OCI-M2 (cell line): Measurements from ENCODE around the gene WHAMM.

Experiments used
- DNase-seq: peaks from one replicate; lab custom pipeline; 2025; ENCODE audit not compliant: unreplicated experiment; lab: John Stamatoyannopoulos, UW

Gene WHAMM

GRCh38 chr15:82833362-82833682, 23.9 kb downstream of the WHAMM start:
- DNase-seq = no peak

GRCh38 chr15:82835391-82835917, 26.0 kb downstream of the WHAMM start:
- DNase-seq = no peak

- DNase-seq = no peak
Measured at GRCh38 chr15:82838096-82838735, 28.8 kb downstream of the WHAMM start.

- DNase-seq = no peak
Measured at GRCh38 chr15:82839136-82839535, 29.7 kb downstream of the WHAMM start.

- DNase-seq = no peak
Measured at GRCh38 chr15:82840166-82840565, 30.7 kb downstream of the WHAMM start.

DNA sequence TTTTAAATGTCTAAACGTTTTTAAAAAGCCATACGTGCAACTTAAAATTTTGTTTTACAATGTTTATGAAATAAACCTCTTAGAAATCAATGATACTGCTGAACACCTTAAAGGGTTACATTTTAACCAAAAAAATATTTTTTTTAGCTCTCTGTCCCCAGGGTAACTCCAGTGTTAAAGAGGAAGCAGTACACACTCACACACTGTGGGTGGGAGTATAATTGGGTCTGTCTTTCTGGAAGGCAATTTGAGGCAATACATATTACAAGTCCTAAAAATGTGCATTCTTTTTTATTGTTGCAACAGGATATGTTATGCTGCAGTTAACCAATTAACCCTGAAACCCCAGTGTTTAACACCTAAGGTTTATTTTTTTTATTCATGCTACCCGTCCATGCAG, 34.1 kb downstream of the WHAMM start:
- DNase-seq = no peak

- DNase-seq = no peak
Measured at GRCh38 chr15:82845686-82846085, 36.3 kb downstream of the WHAMM start.

DNA sequence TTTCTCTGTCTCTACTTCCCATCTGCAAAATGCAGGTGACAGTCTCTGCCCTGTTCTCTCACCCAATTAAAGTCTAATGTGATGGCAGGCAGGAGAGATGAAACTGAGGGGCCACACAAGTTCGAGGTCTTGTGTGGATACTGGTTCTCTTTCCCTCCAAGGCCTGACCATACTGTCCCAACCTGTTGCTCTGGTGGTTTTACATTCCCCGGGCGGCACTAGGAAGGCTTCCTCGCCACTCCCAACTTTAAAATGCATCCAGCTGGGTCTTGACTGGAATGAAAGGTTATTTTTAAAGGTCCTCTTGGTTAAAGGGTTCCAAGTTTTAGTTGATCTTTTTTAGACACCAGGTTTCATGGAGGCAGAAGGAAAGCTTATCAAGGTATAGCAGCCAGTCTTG, 37.2 kb downstream of the WHAMM start:
- DNase-seq = no peak

- DNase-seq = no peak
Measured at GRCh38 chr15:82847703-82848102, 38.3 kb downstream of the WHAMM start.

DNA sequence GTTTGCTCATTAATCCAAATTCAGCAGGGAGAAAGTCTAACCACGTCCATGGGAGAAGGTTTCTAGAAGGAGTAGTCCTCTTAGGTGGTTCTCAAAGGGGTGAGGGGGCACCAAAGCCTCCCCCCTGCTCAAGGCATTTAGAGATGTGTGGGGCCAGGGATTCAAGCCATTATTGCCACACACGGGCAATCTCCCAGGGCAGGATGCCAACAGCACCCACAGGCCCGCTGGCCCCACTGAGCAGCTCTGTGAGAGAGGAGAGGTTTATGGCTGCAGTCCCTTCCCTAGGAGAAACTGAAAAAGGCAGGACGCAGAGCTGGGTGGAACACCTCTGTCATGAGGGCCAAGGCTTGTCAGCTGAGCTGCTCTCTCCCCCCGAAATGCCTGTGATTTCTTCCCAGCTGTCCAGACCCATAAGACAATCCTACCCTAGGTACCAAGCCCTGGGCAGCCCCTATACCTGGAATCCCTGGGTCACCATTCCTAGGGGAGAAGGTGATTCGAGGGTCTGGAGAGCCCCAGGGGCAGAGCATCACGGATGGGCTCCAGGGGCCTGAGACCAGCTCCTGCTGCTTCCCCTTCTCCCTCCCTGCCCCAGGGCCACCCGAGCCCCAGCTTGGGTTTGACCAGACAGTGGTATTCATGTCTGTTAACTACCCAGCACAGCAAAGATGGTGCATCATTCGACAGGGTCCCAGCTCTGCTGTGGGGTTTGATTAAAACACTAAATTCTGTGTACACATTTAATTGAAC, 39.0 kb downstream of the WHAMM start:
- DNase-seq = no peak

GRCh38 chr15:82849556-82850512, 40.4 kb downstream of the WHAMM start:
- DNase-seq = peak; percentile 74

DNA sequence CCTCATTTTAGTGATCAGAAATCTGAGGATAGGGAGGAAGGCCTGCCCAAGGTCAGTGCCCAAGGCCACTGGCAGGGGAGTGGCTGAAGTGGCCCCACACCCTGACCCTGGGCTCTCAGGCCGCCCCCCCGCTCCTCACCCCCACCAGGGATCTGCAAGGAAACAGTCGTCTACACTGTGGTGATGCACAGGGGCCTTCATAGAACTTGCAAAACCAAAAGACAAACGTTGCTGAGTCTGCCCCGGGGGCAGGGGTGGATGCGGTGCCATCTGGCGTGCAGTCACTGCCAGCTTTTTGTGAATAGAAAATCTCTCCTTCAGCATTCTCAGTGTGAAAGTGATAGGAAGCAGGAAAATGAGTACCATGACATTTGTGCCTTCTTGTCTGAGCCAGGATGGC, 41.3 kb downstream of the WHAMM start:
- no peak for DNase-seq

DNA sequence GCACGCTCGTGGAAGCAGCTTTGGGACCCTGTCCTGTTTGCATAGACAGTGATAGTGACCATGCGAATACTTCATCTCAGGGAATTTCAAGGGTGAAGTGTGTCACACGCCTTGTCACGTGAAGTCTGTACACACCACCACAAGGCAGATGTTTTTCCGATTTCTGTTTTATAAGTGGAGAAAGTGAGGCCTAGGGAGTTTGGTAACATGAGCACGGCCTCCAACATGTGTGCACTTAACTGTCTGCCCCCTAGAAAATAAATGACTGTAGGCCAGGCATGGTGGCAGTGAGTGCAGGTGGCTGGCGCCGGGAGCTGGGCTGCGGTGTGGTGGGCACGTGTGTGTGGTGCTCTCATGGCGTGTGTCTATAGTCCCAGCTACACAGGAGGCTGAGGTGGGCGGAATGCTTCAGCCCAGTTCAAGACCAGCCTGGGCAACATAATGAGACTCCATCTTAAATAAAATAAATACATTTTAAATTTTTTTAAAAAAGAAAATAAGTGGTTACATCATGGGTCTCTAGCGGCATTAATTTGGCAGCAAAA, 42.0 kb downstream of the WHAMM start:
- no peak for DNase-seq

GRCh38 chr15:82851981-82852511, 42.6 kb downstream of the WHAMM start:
- no peak for DNase-seq

DNA sequence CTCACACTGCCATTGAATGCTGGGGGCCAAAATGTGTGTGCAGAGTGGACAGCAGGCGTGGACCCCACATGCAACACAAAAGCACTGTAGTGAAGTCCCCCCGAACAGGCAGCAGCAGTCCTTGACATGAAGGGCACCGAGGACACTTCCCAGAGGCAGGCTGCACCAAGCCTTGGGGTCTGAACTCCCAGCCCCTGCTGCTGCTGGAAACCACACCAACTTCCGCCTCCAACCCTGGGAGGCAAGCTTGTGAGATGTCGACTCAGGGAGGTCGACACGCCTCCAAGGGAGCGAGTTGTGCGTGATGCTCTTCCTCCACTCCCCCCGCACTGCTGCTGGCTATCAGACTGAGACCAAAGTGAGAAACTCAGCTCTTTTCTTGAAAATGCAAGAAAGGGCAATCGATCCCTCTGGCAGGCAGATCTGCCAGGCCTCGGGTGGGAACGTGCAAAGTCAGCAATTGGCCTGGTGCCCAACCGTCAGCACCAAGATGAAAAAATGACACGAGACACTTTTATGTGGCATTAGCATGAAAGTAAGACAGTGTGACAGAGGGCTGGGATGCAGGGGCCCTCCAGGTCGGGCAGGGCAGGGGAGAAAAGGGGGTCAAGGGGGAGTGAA, 43.6 kb downstream of the WHAMM start:
- no peak for DNase-seq

DNA sequence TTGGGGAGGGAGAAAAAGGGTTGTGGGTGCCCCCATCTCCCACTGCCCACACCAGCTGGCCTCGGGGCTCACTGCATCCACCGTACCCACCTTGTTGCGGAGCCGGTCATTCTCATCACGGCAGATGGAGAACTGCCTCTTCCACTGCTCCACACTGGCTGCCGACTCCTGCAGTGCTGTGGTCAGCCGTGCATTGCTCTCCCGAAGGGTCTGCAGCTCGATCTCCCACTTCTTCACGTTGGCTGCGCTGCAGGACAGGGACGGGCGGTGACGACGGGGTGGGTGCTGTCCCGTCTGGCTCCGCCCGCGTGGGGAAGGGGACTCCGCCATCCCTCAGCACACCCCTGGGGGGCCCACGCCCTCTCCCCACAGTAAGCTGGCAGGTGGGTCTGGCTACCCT, 45.1 kb downstream of the WHAMM start:
- no peak for DNase-seq

DNA sequence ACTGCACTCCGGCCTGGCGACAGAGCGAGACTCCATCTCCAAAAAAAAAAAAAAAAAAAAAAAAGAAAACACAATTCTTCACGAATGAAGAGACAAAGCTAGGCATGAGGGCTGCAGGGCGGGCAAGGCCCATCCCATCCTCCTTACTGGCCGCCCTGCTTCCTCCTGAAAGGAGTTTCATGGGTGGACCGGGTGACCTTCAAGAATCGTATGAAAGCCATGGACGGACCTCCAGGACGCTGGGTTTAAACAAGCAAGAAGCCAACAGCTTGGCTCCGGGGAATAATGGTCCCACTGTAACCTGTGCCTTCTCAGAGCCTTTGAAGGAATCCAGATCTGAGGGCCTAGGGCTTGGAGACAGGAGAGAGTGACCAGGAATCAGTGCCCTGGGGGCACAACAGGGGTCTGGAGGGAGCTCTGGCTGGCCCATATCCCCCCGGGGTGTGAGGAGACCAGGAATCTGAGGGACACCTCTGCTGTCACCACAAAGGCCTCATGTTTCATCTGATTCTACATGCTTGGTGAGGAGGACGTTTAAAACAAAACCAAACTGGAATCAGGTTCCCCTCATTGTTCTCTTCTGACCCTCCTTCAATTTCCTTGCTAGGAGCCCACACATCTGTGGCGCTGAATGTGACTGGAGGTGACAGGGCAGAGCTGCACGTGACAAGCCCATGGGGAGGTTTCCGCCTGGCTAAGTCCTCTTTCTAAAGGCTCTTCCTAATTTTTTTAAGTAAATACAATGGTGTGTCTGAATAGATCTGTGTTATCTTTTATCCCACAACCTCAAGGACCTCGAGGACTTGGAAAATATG, 46.1 kb downstream of the WHAMM start:
- no peak for DNase-seq

DNA sequence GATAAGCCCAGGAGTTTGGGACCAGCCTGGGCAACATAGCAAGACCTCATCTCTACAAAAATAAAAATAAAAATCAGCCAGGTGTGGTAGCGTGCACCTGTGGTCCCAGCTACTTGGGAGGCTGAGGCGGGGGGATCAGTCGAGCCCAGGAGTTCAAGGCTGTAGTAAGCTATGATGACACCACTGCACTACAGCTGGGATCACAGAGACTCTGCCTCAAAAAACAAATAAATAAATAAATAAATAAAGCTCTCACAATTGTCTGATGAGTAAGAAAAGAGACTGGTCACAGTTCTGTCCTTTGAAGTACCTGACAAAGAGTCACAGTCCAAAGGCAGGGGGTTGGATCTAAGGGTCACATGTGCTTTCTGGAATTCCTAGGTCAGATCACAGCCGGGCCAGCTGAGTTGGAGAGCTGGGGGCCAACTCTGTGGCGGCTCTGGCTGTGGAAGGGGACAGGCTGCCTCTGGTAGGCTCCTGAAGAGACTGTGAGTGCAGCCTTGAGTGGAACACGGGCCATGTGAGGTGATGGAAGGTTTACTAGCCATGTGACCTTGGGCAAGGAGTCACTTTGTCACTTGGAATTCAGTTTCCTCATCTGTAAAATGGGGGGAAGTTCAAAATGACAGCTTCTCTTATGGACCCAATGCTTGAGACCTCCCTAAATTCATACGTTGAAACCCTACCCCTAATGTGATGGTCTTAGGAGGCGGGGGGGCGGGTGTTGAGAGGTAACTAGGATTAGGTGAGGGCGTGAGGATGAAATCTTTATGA, 47.2 kb downstream of the WHAMM start:
- DNase-seq = no peak

GRCh38 chr15:82858932-82859331, 49.5 kb downstream of the WHAMM start:
- DNase-seq = no peak
